HEK293 (cell line): ENCODE data around the gene RHOT2.

Source experiments
- CTCF ChIA-PET: fragments of 350-600 bp; formaldehyde crosslinking; extraction: SDS; loops from one replicate; lab custom pipeline; 2021; ENCODE audit warnings: antibody characterized with exemption; lab: Yijun Ruan, JAX
- POLR2A ChIA-PET: fragments of 300-600 bp; formaldehyde crosslinking; extraction: SDS; loops from one replicate; lab custom pipeline; 2020; ENCODE audit warnings: antibody characterized with exemption, inconsistent platforms; lab: Yijun Ruan, JAX
- H3K27ac ChIP-seq: fragments of 200-500 bp; sonication (Bioruptor generic); 2 replicates; pipeline ENCODE4 v1.5.1; 2014; ENCODE audit warnings: low read depth, low read length, control low read depth, inconsistent platforms; ENCODE audit errors: extremely low read depth
- H3K36me3 ChIP-seq, 2 experiments: fragments of 200-500 bp in 1 of 2; sonication (Bioruptor generic) in 1 of 2; 1 replicate in 1 of 2; 2 replicates in 1 of 2; pipeline ENCODE4 v1.5.1; 2014 to 2017; ENCODE audit warnings: inconsistent platforms in 2 of 2, low read length in 2 of 2; ENCODE audit not compliant: control insufficient read depth in 2 of 2, insufficient read depth in 1 of 2
- H3K4me1 ChIP-seq: fragments of 200-500 bp; sonication (Bioruptor generic); 2 replicates; pipeline ENCODE4 v1.5.1; 2014; ENCODE audit warnings: mild to moderate bottlenecking, low read length, inconsistent platforms; ENCODE audit not compliant: control insufficient read depth, insufficient read depth
- H3K4me3 ChIP-seq: 2 replicates; pipeline ENCODE4 v1.5.1; 2011; ENCODE audit warnings: low read depth, mild to moderate bottlenecking, control low read depth, low read length, moderate library complexity
- H3K9me3 ChIP-seq: fragments of 200-500 bp; sonication (Bioruptor generic); 2 replicates; pipeline ENCODE4 v1.5.1; 2014; ENCODE audit warnings: low read depth, low read length, inconsistent platforms; ENCODE audit not compliant: control insufficient read depth, insufficient read depth
- BCL11A ChIP-seq: fragments of 450-650 bp; formaldehyde crosslinking; IDR thresholded peaks from 2 replicates; pipeline ENCODE4 v1.5.1; 2016; ENCODE audit warnings: low read depth, missing biosample characterization, missing genetic modification characterization
- HOXA7 ChIP-seq: sonication (generic); formaldehyde crosslinking; IDR thresholded peaks from 2 replicates; pipeline ENCODE4 v1.8.1; 2022; ENCODE audit warnings: missing genetic modification reagents, borderline replicate concordance
- HOXD13 ChIP-seq: sonication (generic); formaldehyde crosslinking; IDR thresholded peaks from 2 replicates; pipeline ENCODE4 v1.8.0; 2022; ENCODE audit warnings: missing genetic modification reagents, borderline replicate concordance
- IKZF3 ChIP-seq: fragments of 450-650 bp; IDR thresholded peaks from 2 replicates; pipeline ENCODE4 v1.5.0; 2018; ENCODE audit warnings: missing biosample characterization, mild to moderate bottlenecking, missing genetic modification characterization, moderate library complexity
- PRDM6 ChIP-seq: fragments of 450-650 bp; formaldehyde crosslinking; IDR thresholded peaks from 2 replicates; pipeline ENCODE4 v1.5.1; 2017; ENCODE audit warnings: missing biosample characterization, missing genetic modification characterization
- TSHZ1 ChIP-seq: fragments of 450-650 bp; formaldehyde crosslinking; IDR thresholded peaks from 2 replicates; pipeline ENCODE4 v1.5.1; 2016; ENCODE audit warnings: missing biosample characterization, missing genetic modification characterization, borderline replicate concordance
- ZBTB20 ChIP-seq: fragments of 450-650 bp; formaldehyde crosslinking; IDR thresholded peaks from 2 replicates; pipeline ENCODE4 v1.5.1; 2016; ENCODE audit warnings: missing biosample characterization, missing genetic modification characterization
- ZBTB48 ChIP-seq: fragments of 450-650 bp; formaldehyde crosslinking; IDR thresholded peaks from 2 replicates; pipeline ENCODE4 v1.5.1; 2016; ENCODE audit warnings: missing biosample characterization, missing genetic modification characterization
- ZFP69B ChIP-seq: fragments of 450-650 bp; formaldehyde crosslinking; IDR thresholded peaks from 2 replicates; pipeline ENCODE4 v1.5.1; 2016; ENCODE audit warnings: missing biosample characterization, missing genetic modification characterization
- ZNF175 ChIP-seq: fragments of 450-650 bp; formaldehyde crosslinking; IDR thresholded peaks from 2 replicates; pipeline ENCODE4 v1.5.1; 2016; ENCODE audit warnings: missing biosample characterization, missing genetic modification characterization
- ZNF23 ChIP-seq: fragments of 450-650 bp; formaldehyde crosslinking; IDR thresholded peaks from 2 replicates; pipeline ENCODE4 v1.5.1; 2016; ENCODE audit warnings: missing biosample characterization, missing genetic modification characterization, borderline replicate concordance
- ZNF239 ChIP-seq: fragments of 450-650 bp; formaldehyde crosslinking; IDR thresholded peaks from 2 replicates; pipeline ENCODE4 v1.5.1; 2016; ENCODE audit warnings: missing biosample characterization, missing genetic modification characterization
- ZNF280C ChIP-seq: fragments of 450-650 bp; formaldehyde crosslinking; IDR thresholded peaks from 2 replicates; pipeline ENCODE4 v1.5.1; 2016; ENCODE audit warnings: missing biosample characterization, missing genetic modification characterization
- ZNF292 ChIP-seq: fragments of 450-650 bp; formaldehyde crosslinking; IDR thresholded peaks from 2 replicates; pipeline ENCODE4 v1.5.1; 2016; ENCODE audit warnings: low read depth, missing biosample characterization, missing genetic modification characterization, borderline replicate concordance
- ZNF391 ChIP-seq: fragments of 450-650 bp; formaldehyde crosslinking; IDR thresholded peaks from 2 replicates; pipeline ENCODE4 v1.5.1; 2016; ENCODE audit warnings: low read depth, missing biosample characterization, missing genetic modification characterization, borderline replicate concordance
- ZNF433 ChIP-seq: fragments of 450-650 bp; formaldehyde crosslinking; IDR thresholded peaks from 2 replicates; pipeline ENCODE4 v1.5.1; 2016; ENCODE audit warnings: missing biosample characterization, missing genetic modification characterization, low read depth
- ZNF473 ChIP-seq: fragments of 450-650 bp; formaldehyde crosslinking; IDR thresholded peaks from 2 replicates; pipeline ENCODE4 v1.5.1; 2017; ENCODE audit warnings: missing biosample characterization, missing genetic modification characterization
- ZNF501 ChIP-seq: fragments of 450-650 bp; formaldehyde crosslinking; IDR thresholded peaks from 2 replicates; pipeline ENCODE4 v1.5.1; 2016; ENCODE audit warnings: missing biosample characterization, missing genetic modification characterization
- ZNF513 ChIP-seq: fragments of 450-650 bp; IDR thresholded peaks from 2 replicates; pipeline ENCODE4 v1.5.1; 2018; ENCODE audit warnings: missing biosample characterization, missing genetic modification characterization
- ZNF560 ChIP-seq: fragments of 450-650 bp; formaldehyde crosslinking; IDR thresholded peaks from 2 replicates; pipeline ENCODE4 v1.5.1; 2017; ENCODE audit warnings: missing biosample characterization, missing genetic modification characterization, borderline replicate concordance
- ZNF600 ChIP-seq: fragments of 450-650 bp; formaldehyde crosslinking; IDR thresholded peaks from 2 replicates; pipeline ENCODE4 v1.5.1; 2016; ENCODE audit warnings: missing biosample characterization, missing genetic modification characterization
- ZNF654 ChIP-seq: fragments of 450-650 bp; formaldehyde crosslinking; IDR thresholded peaks from 2 replicates; pipeline ENCODE4 v1.5.1; 2016; ENCODE audit warnings: low read depth, missing biosample characterization, missing genetic modification characterization
- ZNF658 ChIP-seq: fragments of 450-650 bp; formaldehyde crosslinking; IDR thresholded peaks from 2 replicates; pipeline ENCODE4; 2016; ENCODE audit warnings: missing biosample characterization, missing genetic modification characterization
- ZNF747 ChIP-seq: fragments of 450-650 bp; formaldehyde crosslinking; IDR thresholded peaks from 2 replicates; pipeline ENCODE4 v1.5.1; 2016; ENCODE audit warnings: missing biosample characterization, missing genetic modification characterization
- ZNF768 ChIP-seq: fragments of 450-650 bp; formaldehyde crosslinking; IDR thresholded peaks from 2 replicates; pipeline ENCODE4 v1.5.1; 2018; ENCODE audit warnings: missing biosample characterization, mild to moderate bottlenecking, missing genetic modification characterization
- ZNF791 ChIP-seq: fragments of 450-650 bp; formaldehyde crosslinking; IDR thresholded peaks from 2 replicates; pipeline ENCODE4 v1.5.1; 2016; ENCODE audit warnings: missing biosample characterization, missing genetic modification characterization
- ZSCAN18 ChIP-seq: fragments of 450-650 bp; formaldehyde crosslinking; IDR thresholded peaks from 2 replicates; pipeline ENCODE4 v1.5.1; 2016; ENCODE audit warnings: missing biosample characterization, missing genetic modification characterization
- ZXDB ChIP-seq: fragments of 450-650 bp; formaldehyde crosslinking; IDR thresholded peaks from 2 replicates; pipeline ENCODE4 v1.5.1; 2016; ENCODE audit warnings: missing biosample characterization, missing genetic modification characterization

RHOT2 gene

GRCh38 chr16:648071-648780 lies 19.7 kb upstream of the RHOT2 start:
- Histone ChIP-seq H3K4me3 (peak overlapping the region; percentile 37), H3K36me3 (peaks cover 0 to 24% of the 10 kb centered on the region in 2 experiments; a peak in 2 of 3 replicates), H3K9me3 (no peaks in the 10 kb centered on the region), H3K4me1 (0 out of 2 replicates have a peak, but pooled peaks cover 5% of the 10 kb centered on the region), H3K27ac (peak overlapping the region; percentile 97)
- ChIA-PET POLR2A (interaction anchor here (1.5 to 2.3 kb wide), 3 partner anchors 11 to 19 kb away, joined by 3 to 10 read pairs (median 7); partner anchors contain the start of genes METTL26 and RHOT2), CTCF (interaction anchor here (0.7 to 1.6 kb wide), 5 partner anchors 10 to 26 kb away, joined by 3 to 5 read pairs (median 4); partner anchors contain the start of genes METTL26 and RHOT2)
- no peak for TF ChIP-seq ZNF768
- 0 out of 2 replicates have a peak, but pooled peaks have one; percentile 4 for TF ChIP-seq ZNF654
- no peak for TF ChIP-seq ZNF239 (tag by site-specific recombination)
- no peak; the same call in 1 of the 2 replicates for TF ChIP-seq ZXDB (tag by site-specific recombination)
- peak; percentile 30; the same call in 1 of the 2 replicates for TF ChIP-seq IKZF3 (tag by site-specific recombination)
- TF ChIP-seq ZNF560 (tag by site-specific recombination): no peak
- TF ChIP-seq ZNF23: no peak
- no peak for TF ChIP-seq TSHZ1
- TF ChIP-seq HOXD13 (CRISPR knock-in tag): no peak
- no peak for TF ChIP-seq ZFP69B (tag by site-specific recombination)
- TF ChIP-seq ZBTB48: peak; percentile 39; the same call in 1 of the 2 replicates
- TF ChIP-seq ZNF391: no peak
- TF ChIP-seq ZNF175 (tag by site-specific recombination): no peak
- no peak for TF ChIP-seq ZNF658 (tag by site-specific recombination)
- no peak for TF ChIP-seq ZNF513 (tag by site-specific recombination)
- TF ChIP-seq ZNF433 (tag by site-specific recombination): no peak
- TF ChIP-seq ZNF280C: no peak
- no peak for TF ChIP-seq ZNF747 (tag by site-specific recombination)
- no peak for TF ChIP-seq ZNF600 (tag by site-specific recombination)
- TF ChIP-seq ZBTB20 (tag by site-specific recombination): no peak
- TF ChIP-seq ZNF473 (tag by site-specific recombination): no peak
- TF ChIP-seq ZSCAN18 (tag by site-specific recombination): no peak
- TF ChIP-seq BCL11A (tag by site-specific recombination): peak; percentile 36; the same call in 1 of the 2 replicates
- TF ChIP-seq HOXA7 (CRISPR knock-in tag): no peak
- TF ChIP-seq ZNF292 (tag by site-specific recombination): no peak
- no peak for TF ChIP-seq ZNF791 (tag by site-specific recombination)
- peak; percentile 22; the same call in 1 of the 2 replicates for TF ChIP-seq ZNF501 (tag by site-specific recombination)
- TF ChIP-seq PRDM6: no peak
